ENCODE measurements around the gene TPST1. TPM values are rescaled to one million over a fixed set of nuclear protein-coding genes. Genes with fewer than 3 reads are reported as not detected.

Gene TPST1
- total and polyA plus RNA-seq, 2 of the 8 experiments (the other 6 are each of a cell fraction or from before 2014, with no cell fraction given), result 8.2 to 18.4 TPM

DNA sequence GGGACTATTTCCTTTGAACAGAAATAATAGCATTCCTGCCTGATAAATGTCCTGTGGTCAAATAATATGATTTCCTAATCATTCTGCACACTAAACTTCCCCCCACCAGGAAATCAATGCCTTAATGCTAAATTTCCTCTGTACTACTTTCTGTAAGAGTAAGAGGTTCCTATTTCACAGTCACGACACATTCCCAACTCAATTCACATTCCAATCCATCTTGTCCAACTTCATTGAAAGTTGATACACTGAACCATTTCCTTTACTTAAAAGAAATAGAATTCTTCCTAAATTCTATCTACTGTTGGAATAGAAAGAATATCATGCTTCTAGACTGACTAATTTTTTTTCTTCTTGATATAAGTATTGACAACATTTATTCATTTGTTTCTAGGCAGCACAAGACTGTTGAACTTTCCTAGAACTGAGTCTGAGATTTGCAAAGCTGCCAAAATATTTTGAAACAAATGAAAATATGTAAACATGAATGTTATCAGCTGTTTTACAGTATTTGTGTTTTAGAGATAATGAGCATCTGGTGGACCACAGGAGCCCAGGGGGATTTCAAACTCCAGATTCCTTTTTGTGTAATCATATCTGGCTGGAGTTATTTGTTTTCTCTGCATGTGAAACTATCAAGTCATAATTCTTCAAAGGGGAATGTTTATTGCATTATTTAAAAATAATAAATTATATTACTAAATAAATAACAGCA lies 121.5 kb downstream of the TPST1 start (continued):
- TF ChIP-seq, protein P1, sequence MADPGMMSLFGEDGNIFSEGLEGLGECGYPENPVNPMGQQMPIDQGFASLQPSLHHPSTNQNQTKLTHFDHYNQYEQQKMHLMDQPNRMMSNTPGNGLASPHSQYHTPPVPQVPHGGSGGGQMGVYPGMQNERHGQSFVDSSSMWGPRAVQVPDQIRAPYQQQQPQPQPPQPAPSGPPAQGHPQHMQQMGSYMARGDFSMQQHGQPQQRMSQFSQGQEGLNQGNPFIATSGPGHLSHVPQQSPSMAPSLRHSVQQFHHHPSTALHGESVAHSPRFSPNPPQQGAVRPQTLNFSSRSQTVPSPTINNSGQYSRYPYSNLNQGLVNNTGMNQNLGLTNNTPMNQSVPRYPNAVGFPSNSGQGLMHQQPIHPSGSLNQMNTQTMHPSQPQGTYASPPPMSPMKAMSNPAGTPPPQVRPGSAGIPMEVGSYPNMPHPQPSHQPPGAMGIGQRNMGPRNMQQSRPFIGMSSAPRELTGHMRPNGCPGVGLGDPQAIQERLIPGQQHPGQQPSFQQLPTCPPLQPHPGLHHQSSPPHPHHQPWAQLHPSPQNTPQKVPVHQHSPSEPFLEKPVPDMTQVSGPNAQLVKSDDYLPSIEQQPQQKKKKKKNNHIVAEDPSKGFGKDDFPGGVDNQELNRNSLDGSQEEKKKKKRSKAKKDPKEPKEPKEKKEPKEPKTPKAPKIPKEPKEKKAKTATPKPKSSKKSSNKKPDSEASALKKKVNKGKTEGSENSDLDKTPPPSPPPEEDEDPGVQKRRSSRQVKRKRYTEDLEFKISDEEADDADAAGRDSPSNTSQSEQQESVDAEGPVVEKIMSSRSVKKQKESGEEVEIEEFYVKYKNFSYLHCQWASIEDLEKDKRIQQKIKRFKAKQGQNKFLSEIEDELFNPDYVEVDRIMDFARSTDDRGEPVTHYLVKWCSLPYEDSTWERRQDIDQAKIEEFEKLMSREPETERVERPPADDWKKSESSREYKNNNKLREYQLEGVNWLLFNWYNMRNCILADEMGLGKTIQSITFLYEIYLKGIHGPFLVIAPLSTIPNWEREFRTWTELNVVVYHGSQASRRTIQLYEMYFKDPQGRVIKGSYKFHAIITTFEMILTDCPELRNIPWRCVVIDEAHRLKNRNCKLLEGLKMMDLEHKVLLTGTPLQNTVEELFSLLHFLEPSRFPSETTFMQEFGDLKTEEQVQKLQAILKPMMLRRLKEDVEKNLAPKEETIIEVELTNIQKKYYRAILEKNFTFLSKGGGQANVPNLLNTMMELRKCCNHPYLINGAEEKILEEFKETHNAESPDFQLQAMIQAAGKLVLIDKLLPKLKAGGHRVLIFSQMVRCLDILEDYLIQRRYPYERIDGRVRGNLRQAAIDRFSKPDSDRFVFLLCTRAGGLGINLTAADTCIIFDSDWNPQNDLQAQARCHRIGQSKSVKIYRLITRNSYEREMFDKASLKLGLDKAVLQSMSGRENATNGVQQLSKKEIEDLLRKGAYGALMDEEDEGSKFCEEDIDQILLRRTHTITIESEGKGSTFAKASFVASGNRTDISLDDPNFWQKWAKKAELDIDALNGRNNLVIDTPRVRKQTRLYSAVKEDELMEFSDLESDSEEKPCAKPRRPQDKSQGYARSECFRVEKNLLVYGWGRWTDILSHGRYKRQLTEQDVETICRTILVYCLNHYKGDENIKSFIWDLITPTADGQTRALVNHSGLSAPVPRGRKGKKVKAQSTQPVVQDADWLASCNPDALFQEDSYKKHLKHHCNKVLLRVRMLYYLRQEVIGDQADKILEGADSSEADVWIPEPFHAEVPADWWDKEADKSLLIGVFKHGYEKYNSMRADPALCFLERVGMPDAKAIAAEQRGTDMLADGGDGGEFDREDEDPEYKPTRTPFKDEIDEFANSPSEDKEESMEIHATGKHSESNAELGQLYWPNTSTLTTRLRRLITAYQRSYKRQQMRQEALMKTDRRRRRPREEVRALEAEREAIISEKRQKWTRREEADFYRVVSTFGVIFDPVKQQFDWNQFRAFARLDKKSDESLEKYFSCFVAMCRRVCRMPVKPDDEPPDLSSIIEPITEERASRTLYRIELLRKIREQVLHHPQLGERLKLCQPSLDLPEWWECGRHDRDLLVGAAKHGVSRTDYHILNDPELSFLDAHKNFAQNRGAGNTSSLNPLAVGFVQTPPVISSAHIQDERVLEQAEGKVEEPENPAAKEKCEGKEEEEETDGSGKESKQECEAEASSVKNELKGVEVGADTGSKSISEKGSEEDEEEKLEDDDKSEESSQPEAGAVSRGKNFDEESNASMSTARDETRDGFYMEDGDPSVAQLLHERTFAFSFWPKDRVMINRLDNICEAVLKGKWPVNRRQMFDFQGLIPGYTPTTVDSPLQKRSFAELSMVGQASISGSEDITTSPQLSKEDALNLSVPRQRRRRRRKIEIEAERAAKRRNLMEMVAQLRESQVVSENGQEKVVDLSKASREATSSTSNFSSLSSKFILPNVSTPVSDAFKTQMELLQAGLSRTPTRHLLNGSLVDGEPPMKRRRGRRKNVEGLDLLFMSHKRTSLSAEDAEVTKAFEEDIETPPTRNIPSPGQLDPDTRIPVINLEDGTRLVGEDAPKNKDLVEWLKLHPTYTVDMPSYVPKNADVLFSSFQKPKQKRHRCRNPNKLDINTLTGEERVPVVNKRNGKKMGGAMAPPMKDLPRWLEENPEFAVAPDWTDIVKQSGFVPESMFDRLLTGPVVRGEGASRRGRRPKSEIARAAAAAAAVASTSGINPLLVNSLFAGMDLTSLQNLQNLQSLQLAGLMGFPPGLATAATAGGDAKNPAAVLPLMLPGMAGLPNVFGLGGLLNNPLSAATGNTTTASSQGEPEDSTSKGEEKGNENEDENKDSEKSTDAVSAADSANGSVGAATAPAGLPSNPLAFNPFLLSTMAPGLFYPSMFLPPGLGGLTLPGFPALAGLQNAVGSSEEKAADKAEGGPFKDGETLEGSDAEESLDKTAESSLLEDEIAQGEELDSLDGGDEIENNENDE (IDR thresholded peaks at IDR 0.05; ENCODE audit: insufficient replicate concordance, low read length), result no peak
- TF ChIP-seq POLR2A (IDR thresholded peaks at IDR 0.05; ENCODE audit: control extremely low read depth in 1 of 2, low read depth in 2 of 2, low read length in 2 of 2) (no peak), SP1 (IDR thresholded peaks at IDR 0.05; ENCODE audit: low read depth, low read length) (no peak), CHD2 (IDR thresholded peaks at IDR 0.05; ENCODE audit: low read length) (no peak), BRCA1 (IDR thresholded peaks at IDR 0.05; ENCODE audit: low read depth, low read length) (no peak), POU5F1 (IDR thresholded peaks at IDR 0.05; ENCODE audit: low read depth, low read length) (no peak), SIX5 (IDR thresholded peaks at IDR 0.05; ENCODE audit: low read depth, low read length) (no peak), BCL11A (IDR thresholded peaks at IDR 0.05; ENCODE audit: low read depth in 2 of 2, low read length in 2 of 2) (no peak)
- TF ChIP-seq, protein P2, sequence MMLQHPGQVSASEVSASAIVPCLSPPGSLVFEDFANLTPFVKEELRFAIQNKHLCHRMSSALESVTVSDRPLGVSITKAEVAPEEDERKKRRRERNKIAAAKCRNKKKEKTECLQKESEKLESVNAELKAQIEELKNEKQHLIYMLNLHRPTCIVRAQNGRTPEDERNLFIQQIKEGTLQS (IDR thresholded peaks at IDR 0.05; ENCODE audit: insufficient read depth, low read depth, low read length), result no peak

Measured in H1 (cell line).